ENCODE measurements around the gene TMEM221.

GRCh38 chr19:17447704-17448130, 751 bp downstream of the TMEM221 start:
- TF ChIP-seq CTCF (IDR thresholded peaks at IDR 0.05; ENCODE audit: borderline replicate concordance, extremely low read depth, low read length, poor library complexity, severe bottlenecking) (no peak), EZH2 (IDR thresholded peaks at IDR 0.05; ENCODE audit: borderline replicate concordance, low read depth, low read length, severe bottlenecking) (no peak)

Data from DND-41 (cell line).